ENCODE measurements around the gene STUM.

- TF ChIP-seq POLR2A (IDR thresholded peaks at IDR 0.05; ENCODE audit: low read depth, low read length) (no peak), POLR2AphosphoS5 (IDR thresholded peaks at IDR 0.05; ENCODE audit: low read depth, low read length) (no peak), TAF1 (IDR thresholded peaks at IDR 0.05; ENCODE audit: low read depth, low read length) (no peak)
Observed at GRCh38 chr1:226588484-226588883, 39.9 kb downstream of the STUM start.

Data from GM12891 (cell line).